HG03139 (cell line): ENCODE data around the gene BMP8B.
"Not testable (repeated sequence)": the region's sequence is repeated elsewhere in the genome, so short reads cannot be mapped to it uniquely, and the experiment has no call there.

Experiments
- ATAC-seq: cut with Tn5 transposase; IDR thresholded peaks from one replicate; pipeline ENCODE4 v1.9.1; 2021; ENCODE audit not compliant: unreplicated experiment

The BMP8B gene

DNA sequence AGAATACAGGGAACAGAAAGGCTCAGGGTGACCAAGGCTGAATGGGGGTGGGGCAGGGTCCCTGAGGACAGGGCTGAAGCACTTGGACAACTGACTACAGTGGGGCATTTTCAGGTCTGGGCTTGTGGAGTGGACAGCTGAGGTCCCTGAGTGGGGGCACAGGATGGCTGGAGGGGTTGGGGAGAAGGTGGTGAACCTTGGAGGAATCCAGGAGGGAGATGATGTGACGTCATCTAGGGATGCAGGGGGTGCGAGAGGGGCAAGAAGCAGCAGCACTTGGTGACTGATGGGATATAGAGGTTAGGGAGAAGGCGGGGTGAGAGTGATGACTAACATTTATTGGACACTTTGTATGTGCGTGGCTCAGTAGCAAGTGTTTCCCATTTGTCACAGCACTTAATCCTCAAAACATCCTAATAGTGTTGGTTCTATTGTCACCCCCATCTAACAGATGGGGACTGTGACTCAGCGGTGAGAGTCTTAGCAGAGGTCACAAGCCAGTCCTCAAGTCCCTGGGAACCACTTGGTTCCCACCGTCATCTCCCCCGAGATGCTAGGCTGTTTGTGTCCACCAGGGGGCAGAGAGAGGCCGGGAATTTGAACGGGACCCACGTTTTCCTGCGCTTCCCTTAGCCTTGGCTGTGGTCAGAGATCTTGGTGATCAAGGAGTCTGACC lies 27.9 kb upstream of the BMP8B start:
- ATAC-seq = peak; percentile 42

GRCh38 chr1:39812913-39813312 lies 24.2 kb upstream of the BMP8B start:
- no peak for ATAC-seq

DNA sequence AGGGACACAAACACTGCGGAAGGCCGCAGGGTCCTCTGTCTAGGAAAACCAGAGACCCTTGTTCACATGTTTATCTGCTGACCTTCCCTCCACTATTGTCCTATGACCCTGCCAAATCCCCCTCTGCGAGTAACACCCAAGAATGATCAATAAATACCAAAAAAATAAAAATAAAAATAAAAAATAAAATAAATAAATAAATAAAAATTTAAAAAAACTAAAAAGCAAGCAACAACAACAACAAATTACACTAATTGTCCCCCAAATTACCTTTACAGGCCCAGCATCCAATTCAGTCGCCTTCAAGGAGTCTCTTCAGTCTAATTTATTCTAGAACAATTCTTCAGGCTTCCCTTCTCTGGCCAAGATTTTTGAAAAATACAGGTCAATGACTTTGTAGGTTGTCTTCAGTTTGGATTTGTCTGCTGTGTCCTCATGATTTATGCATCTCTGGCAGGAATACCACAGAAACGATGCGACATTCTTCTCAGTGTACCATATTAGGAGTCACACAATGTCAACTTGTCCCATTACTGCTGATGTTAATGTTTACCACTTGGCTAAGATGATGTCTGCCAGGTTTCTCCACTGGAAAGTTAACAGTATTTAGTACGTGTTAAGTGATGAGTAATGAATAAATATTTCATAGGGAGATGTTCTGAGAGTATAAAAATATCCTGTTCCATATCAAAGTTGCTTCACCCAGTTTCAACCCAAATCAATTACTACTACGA lies 20.3 kb upstream of the BMP8B start:
- no peak for ATAC-seq

GRCh38 chr1:39805385-39805784 lies 16.7 kb upstream of the BMP8B start:
- no peak for ATAC-seq

GRCh38 chr1:39802496-39803260 lies 14.0 kb upstream of the BMP8B start:
- ATAC-seq = no peak

GRCh38 chr1:39800471-39800835 lies 11.8 kb upstream of the BMP8B start:
- no peak for ATAC-seq

DNA sequence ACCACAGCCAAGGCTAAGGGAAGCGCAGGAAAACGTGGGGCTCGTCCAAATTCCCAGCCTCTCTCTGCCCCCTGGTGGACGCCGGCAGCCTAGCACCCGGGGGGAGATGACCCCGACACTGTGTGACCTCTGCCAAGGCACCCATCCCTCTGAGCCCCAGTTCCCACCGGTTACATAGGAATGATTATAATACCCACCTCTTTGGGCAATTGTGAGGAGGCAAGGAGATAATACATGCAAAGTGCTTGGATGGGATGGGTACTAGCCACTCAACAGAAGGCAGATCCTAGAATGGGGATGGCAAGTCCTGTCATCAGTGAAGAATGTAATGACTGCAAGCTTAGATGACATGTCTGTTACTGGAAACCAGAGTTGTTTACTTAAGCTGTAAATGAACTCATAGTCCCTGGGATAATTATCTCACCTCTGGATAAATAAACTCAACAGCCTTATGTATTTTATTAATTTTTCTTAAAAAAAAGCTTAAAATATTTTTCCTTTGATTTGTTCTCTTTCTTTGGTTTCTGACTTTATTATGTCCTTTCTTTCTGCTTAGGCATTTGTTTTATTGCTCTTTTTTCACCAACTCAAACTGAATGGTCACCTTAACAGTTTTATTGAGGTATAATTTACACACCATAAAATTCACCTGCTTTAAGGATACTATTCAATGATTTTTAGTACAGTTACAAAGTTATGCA lies 11.3 kb upstream of the BMP8B start:
- ATAC-seq = peak; percentile 65

- ATAC-seq = peak; percentile 70
These were observed 10.4 kb upstream of the BMP8B start for GRCh38 chr1:39798859-39799769.

- no peak for ATAC-seq
These were observed 7.0 kb upstream of the BMP8B start for GRCh38 chr1:39795651-39796050.

- ATAC-seq = no peak
These were observed 3.2 kb upstream of the BMP8B start for GRCh38 chr1:39791838-39792237.

DNA sequence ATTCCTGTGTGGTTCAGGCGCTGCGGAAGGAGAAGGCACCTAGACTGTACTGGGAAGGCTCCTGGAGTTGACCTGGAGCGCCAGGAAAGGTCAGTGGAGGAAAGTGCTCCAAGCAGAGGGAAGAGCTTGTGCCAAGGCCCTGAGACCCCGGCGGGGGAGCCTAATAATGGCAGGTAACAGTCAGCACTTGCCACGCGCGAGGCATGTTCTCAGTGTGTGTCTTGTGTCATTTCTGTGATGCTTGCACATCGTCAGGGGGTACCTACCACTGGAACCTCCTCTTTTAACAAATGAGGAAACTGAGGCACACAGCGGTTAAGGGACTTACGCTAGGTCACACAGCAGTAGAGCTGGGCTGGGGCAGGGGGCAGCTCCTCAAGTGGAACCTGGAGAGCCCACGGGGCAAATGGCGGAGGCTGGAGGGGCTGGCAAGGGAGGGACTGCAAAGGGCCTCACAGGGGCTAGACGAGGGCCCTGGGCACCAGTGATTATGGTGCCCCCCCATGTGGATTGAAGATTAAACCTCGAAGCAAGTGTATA lies 976 bp upstream of the BMP8B start:
- ATAC-seq = no peak

GRCh38 chr1:39788426-39788757 lies 273 bp downstream of the BMP8B start:
- ATAC-seq = no peak

DNA sequence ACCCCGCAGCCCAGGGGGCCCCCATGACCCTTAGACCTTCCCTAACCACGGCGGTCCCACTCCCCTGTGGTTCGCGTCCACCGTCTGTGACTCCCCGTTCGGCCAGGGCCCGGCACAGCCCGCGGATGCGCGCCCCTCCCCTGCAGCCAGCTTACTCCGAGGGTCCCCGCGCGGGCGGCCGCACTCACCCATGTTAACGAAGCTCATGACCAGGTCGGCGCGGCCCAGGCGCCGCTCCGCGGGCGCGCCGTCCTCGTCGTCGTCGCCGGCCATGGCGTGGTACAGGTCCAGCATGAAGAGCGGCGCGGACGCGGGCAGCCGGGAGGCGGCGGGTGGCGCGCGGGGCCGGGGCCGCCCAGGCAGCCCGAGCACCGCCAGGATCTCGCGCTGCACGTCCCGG lies 701 bp downstream of the BMP8B start:
- not testable (repeated sequence) for ATAC-seq

GRCh38 chr1:39787468-39787867 lies 1.2 kb downstream of the BMP8B start:
- ATAC-seq = no peak

DNA sequence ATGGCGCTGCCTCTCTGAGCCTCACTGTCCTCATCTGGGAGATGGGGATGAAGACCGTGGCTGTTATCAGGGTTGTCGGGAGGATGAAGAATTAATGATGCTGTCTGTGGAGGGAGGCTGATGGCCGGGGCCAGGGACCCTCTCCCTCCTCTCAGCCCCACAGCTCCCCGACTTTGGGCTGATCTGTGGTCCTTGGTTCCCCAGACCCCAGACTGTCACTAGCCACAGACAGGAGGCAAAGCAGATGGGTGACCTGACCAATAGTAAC lies 1.6 kb downstream of the BMP8B start:
- ATAC-seq = not testable (repeated sequence)

- ATAC-seq = not testable (repeated sequence)
These were observed 2.2 kb downstream of the BMP8B start for GRCh38 chr1:39786303-39787107.

DNA sequence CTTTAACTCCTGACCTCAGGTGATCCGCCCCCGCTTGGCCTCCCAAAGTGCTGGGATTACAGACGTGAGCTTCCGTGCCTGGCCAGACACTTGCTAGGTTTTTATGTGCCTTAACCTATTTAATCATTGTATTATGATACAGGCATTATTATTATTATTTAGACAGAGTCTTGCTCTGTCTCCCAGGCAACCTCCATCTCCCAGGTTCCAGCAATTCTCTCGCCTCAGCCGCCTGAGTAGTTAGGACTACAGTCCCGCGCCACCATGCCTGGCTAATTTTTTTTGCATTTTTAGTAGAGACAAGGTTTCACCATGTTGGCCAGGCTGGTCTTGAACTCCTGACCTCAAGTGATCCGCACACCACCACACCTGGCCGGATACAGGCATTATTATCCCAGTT lies 6.0 kb downstream of the BMP8B start:
- not testable (repeated sequence) for ATAC-seq

DNA sequence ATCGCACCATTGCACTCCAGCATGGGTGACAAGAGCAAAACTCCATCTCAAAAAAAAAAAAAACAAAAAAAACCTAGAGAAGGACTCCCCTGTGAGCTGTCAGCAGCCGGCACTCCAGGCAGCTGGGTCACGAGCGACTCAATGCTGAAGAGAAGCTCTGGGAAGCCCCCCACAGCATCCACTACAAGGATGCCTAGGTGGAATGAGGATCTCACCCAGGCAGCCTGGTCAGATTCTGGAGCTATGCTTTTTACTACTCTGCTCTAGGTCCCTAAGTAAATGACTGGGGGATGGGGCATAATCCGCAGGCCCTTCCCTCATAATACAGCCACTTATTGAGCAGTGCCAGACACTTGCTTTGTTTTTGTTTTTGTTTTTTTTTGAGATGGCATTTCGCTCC lies 6.6 kb downstream of the BMP8B start:
- no peak for ATAC-seq

DNA sequence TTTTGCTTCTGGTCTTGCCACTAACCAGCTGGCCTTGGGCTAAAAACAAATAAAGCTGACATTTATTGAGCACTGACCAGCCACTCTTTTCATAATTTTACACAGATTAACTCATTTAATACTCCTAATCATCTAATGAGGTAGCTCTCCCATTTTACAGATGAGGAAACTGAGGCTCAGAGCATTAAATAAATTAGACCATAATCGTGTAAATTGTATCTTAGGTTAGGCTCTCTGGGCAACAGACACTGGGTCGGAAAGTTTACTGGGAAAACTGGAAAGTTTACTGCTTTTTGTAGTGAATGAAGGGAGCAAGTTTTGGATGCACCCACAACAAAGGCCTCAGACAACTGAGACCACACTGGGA lies 7.3 kb downstream of the BMP8B start:
- no peak for ATAC-seq

GRCh38 chr1:39779821-39780220 lies 8.8 kb downstream of the BMP8B start:
- no peak for ATAC-seq
